NCI-H146 treated with DMSO at 0.1 percent for 48 hours (cell line): ENCODE data around the gene POLR2B.
"Not testable (repeated sequence)": the region's sequence is repeated elsewhere in the genome, so short reads cannot be mapped to it uniquely, and the experiment has no call there.

ENCODE experiments used
- DNase-seq: peaks from one replicate; lab custom pipeline; 2025; ENCODE audit not compliant: unreplicated experiment; lab: John Stamatoyannopoulos, UW

POLR2B gene

DNA sequence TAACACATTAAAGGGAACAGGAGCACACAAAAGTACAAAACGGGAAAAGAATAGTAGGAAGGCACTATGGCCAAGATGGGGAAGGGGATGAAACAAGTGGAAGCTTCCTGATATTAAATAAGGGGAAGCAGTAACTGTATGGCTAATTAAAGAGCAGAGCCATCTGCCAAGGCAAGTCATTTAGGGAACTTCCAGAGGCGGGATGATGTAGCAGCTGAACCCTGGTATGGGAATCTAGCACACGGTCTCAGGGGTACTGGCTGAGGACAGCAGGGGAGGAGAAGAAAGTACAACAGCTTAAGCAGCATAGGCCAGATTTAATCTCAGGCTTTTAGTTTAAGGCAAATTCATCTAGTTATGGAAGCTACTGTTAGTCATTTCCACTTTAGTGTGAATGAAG, 72.4 kb downstream of the POLR2B start:
- DNase-seq, result no peak

DNA sequence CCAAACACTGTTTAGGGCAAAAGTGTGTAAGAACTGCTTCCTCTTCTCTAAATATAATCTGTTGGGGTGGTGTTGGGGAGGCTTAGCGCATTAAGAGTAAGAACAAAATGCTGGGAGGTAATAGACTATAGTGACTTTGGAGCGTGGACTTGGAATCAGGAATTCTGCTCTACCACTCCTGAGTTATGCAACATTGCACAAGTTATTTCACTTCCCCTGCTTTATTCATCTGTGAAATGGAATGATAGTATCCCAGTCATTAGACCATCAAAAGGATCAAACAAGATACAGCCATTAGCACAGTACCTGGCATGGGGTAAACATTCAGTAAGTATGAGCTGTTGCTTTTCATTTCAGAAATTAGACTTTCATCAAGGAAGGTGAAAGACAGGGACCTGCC, 72.8 kb downstream of the POLR2B start:
- DNase-seq, result no peak

DNA sequence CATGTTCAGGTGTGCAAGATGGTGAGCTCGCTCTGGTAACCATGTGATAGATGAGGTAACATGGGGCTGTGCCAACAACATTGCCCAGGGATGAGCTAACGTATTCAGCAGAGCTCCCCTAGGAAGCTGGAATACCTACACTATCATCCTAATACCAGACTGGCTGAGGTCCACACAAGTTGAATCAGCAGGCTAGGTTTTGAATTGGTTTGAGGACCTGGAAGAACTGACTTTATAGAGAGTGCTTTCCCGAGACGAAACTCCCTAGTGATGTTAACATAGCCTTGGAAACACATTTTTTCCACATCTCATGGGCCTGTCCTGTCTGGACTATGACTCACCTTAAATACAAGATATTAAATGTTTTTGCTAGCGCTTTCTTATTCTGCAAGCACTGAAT, 74.8 kb downstream of the POLR2B start:
- no peak for DNase-seq

DNA sequence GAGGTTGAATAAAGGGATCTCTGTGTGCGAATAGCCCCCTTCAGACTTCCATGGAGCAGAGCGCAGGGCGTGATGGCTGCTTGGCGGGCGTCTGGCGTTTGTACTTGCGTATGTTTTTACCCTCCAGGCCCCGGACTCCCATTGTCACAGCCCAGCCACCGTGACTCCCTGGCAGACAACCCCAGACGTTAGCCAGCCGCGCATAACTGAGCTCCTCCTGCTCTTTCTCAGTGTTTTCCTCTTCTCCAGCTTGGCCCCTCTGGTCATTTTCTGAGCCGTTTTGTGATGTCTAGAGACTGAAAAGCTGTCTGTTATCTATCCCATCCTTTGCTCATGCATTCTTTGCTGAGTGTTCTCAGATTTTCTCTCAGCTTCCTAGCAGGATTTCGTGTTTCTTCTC, 77.2 kb downstream of the POLR2B start:
- DNase-seq, result no peak

DNA sequence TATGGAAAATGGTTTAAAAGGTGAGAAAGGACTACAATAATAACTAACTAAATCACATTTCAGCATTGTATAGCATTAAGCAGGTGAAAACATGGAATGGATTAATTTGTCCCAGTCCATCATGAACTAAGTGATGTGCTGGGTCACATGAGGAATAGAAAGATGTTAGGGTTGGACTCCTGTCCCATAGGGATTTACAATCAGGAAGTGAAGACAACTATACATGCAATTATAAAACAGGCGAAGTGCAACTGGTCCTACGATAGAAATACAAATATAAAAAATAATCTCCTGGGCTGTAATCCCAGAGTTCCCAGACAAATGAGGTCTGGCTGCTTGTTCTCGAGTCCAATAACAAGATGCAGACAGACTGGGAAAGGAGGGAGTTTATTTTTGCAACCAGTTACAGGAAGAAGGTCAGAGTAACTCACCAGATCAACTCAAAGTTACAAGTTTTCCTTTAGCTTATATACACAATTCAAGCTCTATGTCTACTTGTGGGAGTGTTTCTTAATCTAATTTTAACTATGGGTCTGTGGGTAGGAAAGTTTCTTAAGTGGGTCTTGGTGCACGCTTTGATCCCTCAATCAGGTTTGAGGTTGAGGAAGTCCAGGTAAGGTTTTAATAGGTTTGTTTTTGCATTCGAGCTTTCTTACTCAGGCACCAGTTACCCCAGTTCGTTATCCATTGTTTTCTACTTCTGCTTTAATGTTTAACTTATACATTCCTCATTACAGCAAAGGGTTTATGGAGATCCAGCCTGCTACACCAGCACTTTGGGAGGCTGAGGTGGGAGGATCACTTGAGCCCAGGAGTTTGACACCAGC, 81.4 kb downstream of the POLR2B start:
- DNase-seq, result no peak

DNA sequence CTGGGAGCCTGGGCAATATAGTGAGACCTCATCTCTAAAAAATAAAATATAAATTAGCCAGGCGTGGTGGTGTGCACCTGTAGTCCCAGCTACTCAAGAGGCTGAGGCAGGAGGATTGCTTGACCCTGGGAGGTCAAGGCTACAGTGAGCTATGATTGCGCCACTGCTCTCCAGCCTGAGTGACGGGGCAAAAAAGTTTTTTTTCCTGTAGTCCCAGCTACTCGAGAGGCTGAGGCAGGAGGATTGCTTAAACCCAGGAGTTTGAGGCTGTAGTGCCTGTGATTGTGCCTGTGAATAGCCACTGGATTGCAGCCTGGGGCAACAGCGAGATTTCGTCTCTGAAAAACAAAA, 82.0 kb downstream of the POLR2B start:
- DNase-seq, result not testable (repeated sequence)

DNA sequence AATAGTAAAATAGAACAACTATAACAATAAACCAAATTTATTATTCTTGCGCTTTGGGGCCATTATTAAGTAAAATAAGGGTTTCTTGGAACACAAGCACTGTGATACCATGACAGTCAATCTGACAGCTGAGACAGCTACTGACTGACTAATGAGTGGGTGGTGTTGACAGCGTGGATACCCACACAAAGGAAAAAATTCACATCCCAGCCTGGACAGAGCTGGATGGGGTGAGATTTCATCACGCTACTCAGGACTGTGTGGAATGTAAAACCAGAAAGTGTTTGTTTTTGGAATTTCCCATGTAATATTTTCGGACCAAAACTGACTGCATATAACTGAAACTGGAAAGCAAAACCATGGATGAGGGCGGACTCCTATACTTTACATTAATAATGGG, 82.7 kb downstream of the POLR2B start:
- no peak for DNase-seq

DNA sequence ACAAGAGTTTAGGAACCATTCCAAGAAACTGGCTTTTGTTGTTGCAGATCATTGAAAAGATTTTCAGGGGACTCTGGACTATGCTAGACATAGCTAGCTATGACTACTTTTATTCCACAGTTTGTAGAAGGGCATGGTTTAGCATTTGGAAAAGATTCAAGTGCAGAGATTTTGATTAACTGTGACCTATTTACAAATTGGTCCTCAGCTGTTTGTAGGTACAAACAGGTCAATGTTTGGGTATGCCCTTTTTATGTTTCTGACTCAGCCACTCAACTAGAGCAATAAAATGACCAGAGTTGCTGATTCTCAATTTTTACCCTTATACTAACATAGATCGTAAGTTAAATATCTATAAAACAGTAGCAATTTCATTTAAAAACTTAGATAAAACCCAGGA, 84.8 kb downstream of the POLR2B start:
- no peak for DNase-seq

DNA sequence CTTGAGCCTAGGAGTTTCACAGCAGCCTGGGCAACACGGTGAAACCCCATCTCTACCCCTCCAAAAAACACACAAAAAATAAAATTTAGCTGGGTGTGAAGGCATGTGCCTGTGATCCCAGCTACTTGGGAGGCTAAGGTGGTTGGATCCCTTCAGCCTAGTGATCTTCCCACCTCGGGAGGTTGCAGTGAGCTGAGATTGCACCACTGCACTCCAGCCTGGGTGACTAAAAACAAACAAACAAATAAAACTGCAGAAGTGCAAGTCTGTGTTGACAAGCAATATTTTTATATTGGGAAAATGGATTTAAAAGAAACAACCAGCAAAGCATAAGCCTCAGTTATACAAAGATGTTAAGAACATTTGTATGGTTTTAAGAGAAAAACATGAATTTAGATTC, 85.4 kb downstream of the POLR2B start:
- DNase-seq, result no peak

DNA sequence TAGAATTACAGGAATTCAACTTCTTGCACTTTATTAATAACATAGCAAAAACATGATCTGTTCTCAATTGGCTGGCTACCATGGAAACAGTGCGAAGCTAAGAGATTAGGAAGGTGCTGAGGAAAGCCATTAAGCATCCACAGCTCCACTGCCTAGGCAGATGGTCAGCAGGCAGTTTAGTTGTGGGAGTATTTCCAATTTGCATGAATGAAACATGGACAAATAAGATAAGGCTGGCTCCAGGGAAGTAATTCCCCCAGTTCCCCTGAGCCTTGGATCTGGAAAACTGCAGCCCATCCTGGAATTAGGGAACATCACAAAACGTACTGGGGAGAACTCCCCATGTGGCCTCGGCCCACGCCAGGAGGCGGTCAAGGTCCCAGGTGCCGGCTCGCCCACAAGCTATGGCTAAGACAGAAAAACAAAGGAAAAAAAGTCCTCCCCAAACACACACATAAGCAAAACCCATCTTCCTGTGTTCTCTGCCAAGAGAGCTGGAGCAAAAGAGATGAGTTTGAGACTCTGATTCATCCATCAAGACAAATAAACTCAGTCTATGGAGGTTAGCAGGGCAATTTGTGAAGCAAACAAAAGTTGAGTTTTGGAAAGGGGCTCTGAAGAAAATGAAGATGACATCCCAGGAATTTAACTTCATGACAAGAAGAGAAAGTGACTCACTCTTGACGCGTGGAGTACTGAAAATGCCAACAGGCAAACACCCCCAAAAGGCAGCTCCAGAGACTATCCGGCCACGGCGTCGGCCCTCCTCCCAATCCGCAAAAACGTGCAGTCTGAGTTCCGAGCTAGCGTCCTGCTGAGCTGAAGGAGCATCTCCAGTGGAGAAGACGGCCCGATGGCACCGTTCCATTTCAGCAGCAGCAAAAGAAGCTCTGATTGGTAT, 86.4 kb downstream of the POLR2B start:
- no peak for DNase-seq

DNA sequence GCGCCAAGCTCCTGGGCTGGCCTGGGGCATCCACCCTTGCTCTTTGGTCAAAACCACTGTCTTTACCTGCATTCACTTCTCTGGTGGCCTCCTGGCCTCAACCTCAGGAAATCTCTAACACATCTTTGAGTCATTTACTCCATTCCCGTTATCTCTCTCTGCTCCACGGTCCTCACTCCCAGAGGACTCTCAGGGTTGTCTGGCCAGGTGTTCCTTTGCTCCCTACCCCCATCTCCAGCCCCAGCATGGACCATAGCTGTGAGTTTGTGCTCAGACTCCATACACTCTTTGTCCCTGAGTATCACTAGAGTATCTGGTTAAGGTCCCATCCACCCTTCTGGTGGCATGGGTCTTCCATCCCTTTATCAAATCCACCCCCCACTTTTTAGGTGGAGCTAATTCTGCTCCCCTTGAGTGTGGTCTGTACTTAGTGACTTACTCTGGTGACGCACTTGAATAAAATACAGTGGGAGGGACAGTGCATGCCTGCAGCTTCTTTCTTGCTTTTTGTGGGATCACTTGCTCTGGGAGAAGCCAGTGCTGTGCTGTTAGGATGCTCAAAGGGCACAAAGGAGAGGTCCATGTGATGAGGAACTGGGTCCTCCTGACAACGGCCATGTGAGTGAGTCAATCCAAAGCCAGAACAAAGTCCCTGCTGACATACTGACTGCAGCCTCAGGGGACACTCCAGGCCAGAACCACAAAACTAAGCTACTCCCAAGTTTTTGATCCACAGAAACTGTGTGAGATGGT, 87.2 kb downstream of the POLR2B start:
- no peak for DNase-seq

DNA sequence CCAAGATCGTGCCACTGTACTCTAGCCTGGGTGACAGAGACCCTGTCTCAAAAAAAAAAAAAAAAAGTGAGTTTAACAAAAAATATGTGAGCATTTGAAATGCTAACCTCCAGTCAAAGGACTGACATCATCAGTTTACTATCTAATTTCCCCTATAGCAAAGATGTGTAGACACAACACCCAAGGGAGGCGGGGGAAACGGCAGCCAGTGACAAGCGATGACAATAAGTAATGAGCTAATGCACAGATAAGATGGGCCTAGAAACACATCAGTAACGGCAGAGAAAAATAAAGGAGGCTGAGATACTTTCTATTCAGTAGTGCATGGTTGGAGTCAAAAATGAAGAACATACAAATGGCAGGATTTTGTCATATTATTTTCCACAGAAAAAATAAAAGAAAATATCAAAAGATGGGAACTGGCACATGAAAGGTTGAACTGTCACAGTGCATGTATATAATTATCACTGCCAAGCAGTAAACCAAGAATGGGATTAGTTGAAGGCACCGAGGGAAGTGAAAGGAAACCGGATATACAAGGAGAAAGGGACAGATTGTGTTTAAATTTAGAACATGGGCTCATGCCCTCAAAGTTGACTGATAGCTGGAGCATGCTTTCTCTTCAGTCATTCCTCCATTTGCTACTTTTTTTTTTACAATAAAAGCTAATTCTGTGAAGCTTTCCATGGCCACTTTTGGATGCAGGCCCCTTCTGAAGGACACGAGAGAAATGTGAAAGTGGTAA, 89.7 kb downstream of the POLR2B start:
- no peak for DNase-seq

DNA sequence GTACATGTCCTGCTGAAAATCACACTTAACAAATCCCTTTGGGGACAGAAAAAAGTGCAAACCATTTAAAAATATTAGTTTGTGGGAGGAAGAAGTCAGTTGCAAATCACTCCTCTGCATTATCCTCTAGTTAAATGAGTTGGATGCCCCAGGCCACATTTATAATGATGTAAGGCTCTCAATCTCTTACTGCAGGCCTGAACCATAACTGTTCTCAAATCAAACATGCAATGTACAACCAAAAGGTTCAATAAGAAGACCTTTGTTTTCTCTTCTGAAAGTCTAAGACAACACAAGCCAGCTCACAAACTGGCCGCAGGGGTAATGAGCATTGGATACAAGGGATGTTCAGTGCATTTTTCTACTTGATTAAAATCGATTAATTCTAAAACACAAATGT, 91.8 kb downstream of the POLR2B start:
- DNase-seq, result no peak

DNA sequence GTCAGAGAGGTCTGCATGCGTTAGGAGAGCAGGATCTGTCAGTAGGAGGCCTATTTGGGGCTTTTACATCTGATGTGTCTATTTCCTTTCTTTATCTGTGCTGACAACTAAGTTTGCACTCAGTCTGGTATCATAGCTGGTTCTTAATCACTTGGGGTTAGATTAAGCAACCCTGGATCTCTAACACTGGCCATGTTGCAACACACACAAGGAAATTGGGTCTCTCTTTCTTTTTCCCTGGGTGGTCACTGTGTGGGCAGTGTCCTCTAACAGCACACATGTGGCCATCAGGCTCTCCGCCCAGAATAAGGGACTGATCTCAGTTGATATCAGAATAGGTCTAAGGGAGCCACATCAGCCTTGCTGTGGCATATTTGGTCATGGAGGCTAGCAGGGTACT, 92.6 kb downstream of the POLR2B start:
- no peak for DNase-seq

DNA sequence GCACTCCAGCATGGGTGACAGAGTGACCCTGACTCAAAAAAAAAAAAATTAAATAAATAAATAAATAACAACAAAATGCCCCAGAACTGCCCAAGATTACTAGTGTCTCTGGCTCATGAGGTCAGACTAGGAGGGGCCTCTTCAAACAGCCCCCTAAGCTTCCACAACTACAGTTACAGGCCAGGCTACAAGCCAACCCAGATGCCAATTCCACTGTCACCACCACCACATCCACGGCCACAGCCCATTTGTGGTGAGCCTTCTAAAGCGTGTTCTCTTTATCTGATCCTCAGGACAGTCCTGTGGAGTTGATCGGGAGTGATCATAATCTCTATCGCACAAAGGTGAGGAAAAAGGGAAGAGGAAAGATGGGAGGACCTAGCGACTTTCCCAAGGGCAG, 94.9 kb downstream of the POLR2B start:
- no peak for DNase-seq

DNA sequence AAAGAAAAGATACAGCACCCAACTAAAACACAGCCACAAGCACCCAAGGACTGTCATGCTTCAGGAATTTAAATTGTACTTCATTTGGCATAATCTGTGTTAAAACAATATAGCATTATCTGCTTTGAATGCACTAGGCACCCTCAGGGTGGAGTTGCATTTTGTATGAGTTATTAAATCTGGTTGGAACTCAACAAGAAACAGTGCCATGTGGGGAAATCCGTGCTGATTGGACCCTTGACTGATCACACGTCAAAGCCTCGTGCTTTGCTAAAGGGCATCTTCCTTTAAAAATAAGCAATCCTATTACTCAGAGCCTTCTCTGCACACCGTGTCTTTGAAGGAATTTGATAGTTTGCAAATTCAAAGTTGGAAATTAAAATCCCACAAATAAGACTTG, 96.0 kb downstream of the POLR2B start:
- no peak for DNase-seq

DNA sequence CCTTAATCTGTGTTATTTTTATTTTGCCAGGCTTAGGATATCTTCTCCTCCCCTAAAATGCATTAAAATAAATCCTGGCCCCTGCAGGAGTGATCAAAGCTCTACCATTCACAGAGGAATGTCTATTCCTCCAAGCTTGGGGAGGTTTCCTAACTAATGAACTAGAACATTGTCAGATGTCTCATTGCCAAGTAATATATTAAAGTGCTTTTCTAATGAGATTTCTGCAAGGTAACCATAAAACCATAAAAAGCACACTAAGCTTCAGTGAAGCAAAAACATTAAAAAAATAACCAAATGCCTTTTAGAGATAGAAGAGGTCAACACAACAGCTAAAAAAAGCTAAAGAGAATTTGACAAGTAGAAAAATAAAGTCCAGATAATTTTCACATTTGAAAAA, 96.7 kb downstream of the POLR2B start:
- DNase-seq, result no peak

DNA sequence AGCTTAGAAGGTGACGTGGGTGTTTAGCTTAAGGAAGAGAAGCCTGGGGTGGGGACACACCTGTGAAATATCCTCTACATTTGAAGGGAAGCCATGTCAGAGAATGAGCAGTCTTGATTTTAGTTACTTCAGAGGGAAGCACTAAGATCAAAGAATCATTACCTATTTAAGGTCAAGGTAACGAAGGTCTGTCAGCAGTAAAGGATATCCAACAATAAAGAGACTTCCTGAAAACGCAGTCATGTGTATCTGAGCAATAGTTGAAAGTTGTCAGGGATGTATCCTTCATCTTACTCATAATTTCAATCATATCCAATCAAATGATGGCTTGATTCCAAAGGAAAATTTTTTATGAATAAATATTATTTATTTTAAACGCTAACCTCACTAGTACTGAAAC, 98.0 kb downstream of the POLR2B start:
- DNase-seq, result no peak

DNA sequence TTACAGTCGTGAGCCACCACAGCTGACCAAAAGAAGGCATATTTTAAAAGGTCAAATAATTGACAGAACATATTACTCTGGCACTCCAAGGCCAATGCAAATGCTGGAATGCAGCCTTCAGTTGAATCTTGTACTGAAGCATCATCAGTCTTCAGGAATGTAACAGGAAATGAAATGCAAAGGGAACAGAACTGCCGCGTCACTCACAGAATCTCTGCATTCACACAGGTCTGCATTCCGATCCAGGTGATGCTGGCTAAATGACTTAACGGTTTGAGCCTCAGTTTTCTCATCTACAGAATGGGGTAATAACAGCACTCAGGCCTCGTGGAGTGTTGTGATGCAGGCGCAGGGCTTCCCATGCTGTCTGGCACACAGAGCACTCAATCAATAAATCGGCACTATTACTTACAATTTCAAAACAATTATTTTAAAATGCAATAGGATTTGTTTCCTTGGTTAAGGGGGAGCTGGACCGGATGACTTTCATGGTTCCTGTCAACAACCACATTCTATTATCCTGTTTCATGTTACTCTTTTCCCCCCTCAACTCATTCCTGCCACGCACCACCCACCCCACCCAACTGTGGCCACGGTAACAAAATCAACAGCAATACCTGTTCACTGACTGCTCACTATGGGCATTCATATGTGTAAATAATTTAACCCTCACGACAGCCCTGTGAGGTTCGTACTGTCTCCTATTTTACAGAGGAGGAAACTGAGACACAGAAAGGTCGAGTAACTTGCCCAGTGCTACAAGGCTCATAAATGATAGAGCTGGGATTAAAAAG, 99.1 kb downstream of the POLR2B start:
- DNase-seq, result no peak
